GM12878 (cell line): Measurements from ENCODE around the gene NKAP. TPM values are rescaled to one million over a fixed set of nuclear protein-coding genes. Genes with fewer than 3 reads are reported as not detected.

Experiments used
- ASH2L ChIP-seq: fragments of 300-600, 200-600 bp; sonication (generic); IDR thresholded peaks from 2 replicates; pipeline ENCODE4 v1.6.1; 2017; ENCODE audit warnings: low read depth, mild to moderate bottlenecking, borderline replicate concordance
- ATF2 ChIP-seq: IDR thresholded peaks from 2 replicates; pipeline ENCODE4 v1.6.1; 2012; ENCODE audit warnings: low read length, inconsistent platforms
- ATF3 ChIP-seq: IDR thresholded peaks from 2 replicates; pipeline ENCODE4 v1.6.1; 2011; ENCODE audit warnings: low read depth, mild to moderate bottlenecking, low read length, moderate library complexity, borderline replicate concordance; ENCODE audit errors: extremely low read depth
- BMI1 ChIP-seq: fragments of 450-650 bp; IDR thresholded peaks from 2 replicates; pipeline ENCODE4 v1.6.1; 2016; ENCODE audit warnings: mild to moderate bottlenecking, moderate library complexity, borderline replicate concordance
- BRCA1 ChIP-seq: IDR thresholded peaks from 2 replicates; pipeline ENCODE4 v1.6.1; 2011; ENCODE audit warnings: low read depth, low read length, improper control_type of control experiment
- CHD4 ChIP-seq: fragments of 200-600 bp; sonication (generic); IDR thresholded peaks from 2 replicates; pipeline ENCODE4 v1.6.1; 2016; ENCODE audit warnings: mild to moderate bottlenecking
- FOS ChIP-seq: IDR thresholded peaks from 3 replicates; pipeline ENCODE4 v1.6.1; 2011; ENCODE audit warnings: borderline replicate concordance; ENCODE audit not compliant: insufficient read length; ENCODE audit errors: extremely low read depth
- GABPA ChIP-seq: IDR thresholded peaks from 2 replicates; pipeline ENCODE4 v1.6.1; 2014; ENCODE audit warnings: antibody characterized with exemption, low read depth, mild to moderate bottlenecking, inconsistent platforms
- MTA2 ChIP-seq: fragments of 450-650 bp; IDR thresholded peaks from 2 replicates; pipeline ENCODE4 v1.6.1; 2016; ENCODE audit warnings: low read depth, mild to moderate bottlenecking, moderate library complexity
- MXI1 ChIP-seq: fragments of 150-350 bp; IDR thresholded peaks from 2 replicates; pipeline ENCODE4 v1.6.1; 2011; ENCODE audit warnings: low read depth, mild to moderate bottlenecking, inconsistent platforms, low read length, improper control_type of control experiment
- NBN ChIP-seq: fragments of 450-650 bp; IDR thresholded peaks from 2 replicates; pipeline ENCODE4 v1.6.1; 2016
- NFYB ChIP-seq: IDR thresholded peaks from 2 replicates; pipeline ENCODE4 v1.6.1; 2011; ENCODE audit warnings: low read depth, mild to moderate bottlenecking, low read length, improper control_type of control experiment, moderate library complexity; ENCODE audit not compliant: insufficient read depth
- NKRF ChIP-seq: fragments of 450-650 bp; conservative IDR thresholded peaks from 2 replicates; pipeline ENCODE4 v1.6.1; 2017; ENCODE audit warnings: mild to moderate bottlenecking, moderate library complexity
- PKNOX1 ChIP-seq: fragments of 450-650 bp; IDR thresholded peaks from 2 replicates; pipeline ENCODE4 v1.6.1; 2016; ENCODE audit warnings: mild to moderate bottlenecking
- RCOR1 ChIP-seq: conservative IDR thresholded peaks from 2 replicates; pipeline ENCODE4 v1.6.1; 2012; ENCODE audit warnings: low read depth, low read length, improper control_type of control experiment
- RFX5 ChIP-seq: IDR thresholded peaks from 2 replicates; pipeline ENCODE4 v1.6.1; 2011; ENCODE audit warnings: low read depth, low read length, improper control_type of control experiment
- SP1 ChIP-seq: IDR thresholded peaks from one replicate; pipeline ENCODE4 v1.6.1; 2011; ENCODE audit warnings: low read depth, low read length
- SREBF2 ChIP-seq: IDR thresholded peaks from 2 replicates; pipeline ENCODE4 v1.6.1; 2012; ENCODE audit warnings: mild to moderate bottlenecking, low read length
- SUPT20H ChIP-seq: IDR thresholded peaks from 2 replicates; pipeline ENCODE4 v1.6.1; 2011; ENCODE audit warnings: low read depth, mild to moderate bottlenecking, low read length, moderate library complexity, borderline replicate concordance; ENCODE audit not compliant: control insufficient read depth
- TARDBP ChIP-seq: IDR thresholded peaks from 2 replicates; pipeline ENCODE4 v1.6.1; 2016; ENCODE audit warnings: borderline replicate concordance
- WRNIP1 ChIP-seq: IDR thresholded peaks from 2 replicates; pipeline ENCODE4 v1.6.1; 2011; ENCODE audit warnings: low read depth, low read length, improper control_type of control experiment, borderline replicate concordance
- ZBTB4 ChIP-seq: fragments of 450-650 bp; formaldehyde crosslinking; IDR thresholded peaks from 2 replicates; pipeline ENCODE4 v1.4.0; 2022; ENCODE audit warnings: mild to moderate bottlenecking, moderate library complexity
- ZSCAN29 ChIP-seq: fragments of 450-650 bp; IDR thresholded peaks from 2 replicates; pipeline ENCODE4 v1.6.1; 2017; ENCODE audit warnings: mild to moderate bottlenecking, moderate library complexity
- polyA plus RNA-seq, 11 experiments: library from polyadenylated mRNA; depleted of rRNA in 4 of 11; unstranded in 6 of 11; stranded (reverse) in 5 of 11; fragments of >200 nt; fragmentation: Nextera tagmentation in 4 of 11; fragmentation: Illumina TruSeq in 1 of 11; extraction: Ambion mirVana in 4 of 11; extraction: Trizol in 1 of 11; gene quantifications; 1 replicate in 1 of 11; 2 replicates in 10 of 11; pipeline versions ENCODE4 v1.2.1 to v1.2.3, GENCODE V29; 2011 to 2016; ENCODE audit warnings: inconsistent platforms in 2 of 11, missing spikeins in 2 of 11, low read depth in 1 of 11
- total RNA-seq, 4 experiments: library from RNA; depleted of rRNA in 3 of 4; stranded (reverse); fragments of >200 nt in 3 of 4; fragmentation: Illumina TruSeq in 1 of 4; extraction: Trizol in 1 of 4; gene quantifications; 2 replicates each; pipeline versions ENCODE4 v1.2.1 to v1.2.3, GENCODE V29; 2013 to 2021

NKAP gene
- total and polyA plus RNA-seq, 10 of the 15 experiments (the other 5 are each of a cell fraction or from before 2014, with no cell fraction given), result 2.4 to 6.9 (median 5.3) TPM

- no peak for TF ChIP-seq SUPT20H
- peak; percentile 93; the same call in 1 of the 2 replicates for TF ChIP-seq ASH2L
- no peak for TF ChIP-seq FOS
- TF ChIP-seq MXI1, result no peak
- no peak for TF ChIP-seq ATF3
- TF ChIP-seq ZBTB4 (CRISPR knock-in tag), result no peak
- TF ChIP-seq ATF2, result 0 out of 2 replicates have a peak, but pooled peaks have one; percentile 34
- no peak for TF ChIP-seq CHD4
- 0 out of 2 replicates have a peak, but pooled peaks have one; percentile 70 for TF ChIP-seq WRNIP1
- TF ChIP-seq BRCA1, result no peak; the same call in 1 of the 2 replicates
- TF ChIP-seq RFX5, result no peak
- TF ChIP-seq GABPA, result peak; percentile 98
- no peak for TF ChIP-seq NFYB
- no peak for TF ChIP-seq MTA2
- TF ChIP-seq BMI1, result no peak
- no peak for TF ChIP-seq RCOR1
- TF ChIP-seq NKRF, result peak; percentile 45; the same call in 1 of the 2 replicates
- no peak for TF ChIP-seq NBN
- TF ChIP-seq SP1, result no peak
- no peak for TF ChIP-seq ZSCAN29
- TF ChIP-seq PKNOX1, result 0 out of 2 replicates have a peak, but pooled peaks have one; percentile 22
- no peak for TF ChIP-seq TARDBP
- no peak for TF ChIP-seq SREBF2
Measured at GRCh38 chrX:119943185-119943988, at the start of gene NKAP (continued).
